Stimulated activated naive CD8-positive, alpha-beta T cell treated with anti-CD3 and anti-CD28 coated beads, Interleukin-15, amount 100 ng/mL, for 72 hours (primary cell): ENCODE results near the gene KRTAP15-1.

Experiments used
- ATAC-seq: fragments of 150-1000 bp; cut with Tn5 transposase; 2 replicates; pipeline ENCODE4 v1.10.0; 2021; ENCODE audit warnings: mild to moderate bottlenecking, moderate library complexity
- DNase-seq, 2 donors: peaks; one replicate each; pipeline ENCODE4 v3.0.0; 2021 to 2022
- H3K27ac Mint-ChIP-seq, 2 donors: one replicate each; pipeline ENCODE4 v1.8.0; 2022; ENCODE audit warnings: mild to moderate bottlenecking in 2 of 2, mixed read lengths in 2 of 2, moderate library complexity in 2 of 2
- H3K27me3 Mint-ChIP-seq: one replicate; pipeline ENCODE4 v1.8.0; 2022; ENCODE audit warnings: mixed read lengths
- H3K4me1 Mint-ChIP-seq: one replicate; pipeline ENCODE4 v1.8.0; 2022; ENCODE audit warnings: mild to moderate bottlenecking, mixed read lengths
- H3K4me3 Mint-ChIP-seq, 2 donors: one replicate each; pipeline ENCODE4 v1.8.0; 2022; ENCODE audit warnings: mild to moderate bottlenecking in 2 of 2, mixed read lengths in 2 of 2, moderate library complexity in 1 of 2
- H3K9me3 Mint-ChIP-seq, 2 donors: one replicate each; pipeline ENCODE4 v1.8.0; 2022; ENCODE audit warnings: mixed read lengths in 2 of 2

KRTAP15-1 gene, protein sequence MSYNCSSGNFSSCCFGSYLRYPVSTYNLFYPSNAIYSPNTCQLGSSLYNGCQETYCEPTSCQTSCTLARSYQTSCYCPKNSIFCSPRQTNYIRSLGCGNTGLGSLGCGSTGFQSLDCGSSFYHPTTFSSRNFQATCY

GRCh38 chr21:30439975-30440374 lies at the start of gene KRTAP15-1:
Gene KRTAP15-1 (plus strand): TSS chr21:30440275. CDS start chr21:30440328, 53 bp downstream.
- peaks cover 13% of the 10 kb centered on the region for H3K27me3 Mint-ChIP-seq
- no peak within 1 kb of the TSS for H3K27ac Mint-ChIP-seq
- DNase-seq (no peak), ATAC-seq (no peak)
- H3K4me1 Mint-ChIP-seq: no peaks in the 10 kb centered on the region
- H3K9me3 Mint-ChIP-seq: no peaks in the 10 kb centered on the region
- no peak within 1 kb of the TSS for H3K4me3 Mint-ChIP-seq

GRCh38 chr21:30391492-30392025 lies 48.5 kb upstream of the KRTAP15-1 start:
- DNase-seq: no peak
- H3K4me3 Mint-ChIP-seq: no peak overlapping the region
- H3K27ac Mint-ChIP-seq: no peak overlapping the region
- H3K27me3 Mint-ChIP-seq: peaks cover 12% of the 10 kb centered on the region
- ATAC-seq: no peak
- H3K9me3 Mint-ChIP-seq: peaks cover 5 to 7% of the 10 kb centered on the region in 2 donors
- no peaks in the 10 kb centered on the region for H3K4me1 Mint-ChIP-seq

GRCh38 chr21:30395731-30396130 lies 44.3 kb upstream of the KRTAP15-1 start, which contains the start of gene KRTAP13-1:
Gene KRTAP13-1 (plus strand): TSS chr21:30396031. CDS start chr21:30396087, 56 bp downstream.
- Mint-ChIP-seq H3K4me1 (no peaks in the 10 kb centered on the region), H3K27ac (no peak within 1 kb of the TSS), H3K4me3 (no peak within 1 kb of the TSS), H3K9me3 (no peaks in the 10 kb centered on the region), H3K27me3 (peaks cover 6% of the 10 kb centered on the region)
- DNase-seq (no peak), ATAC-seq (no peak)

DNA sequence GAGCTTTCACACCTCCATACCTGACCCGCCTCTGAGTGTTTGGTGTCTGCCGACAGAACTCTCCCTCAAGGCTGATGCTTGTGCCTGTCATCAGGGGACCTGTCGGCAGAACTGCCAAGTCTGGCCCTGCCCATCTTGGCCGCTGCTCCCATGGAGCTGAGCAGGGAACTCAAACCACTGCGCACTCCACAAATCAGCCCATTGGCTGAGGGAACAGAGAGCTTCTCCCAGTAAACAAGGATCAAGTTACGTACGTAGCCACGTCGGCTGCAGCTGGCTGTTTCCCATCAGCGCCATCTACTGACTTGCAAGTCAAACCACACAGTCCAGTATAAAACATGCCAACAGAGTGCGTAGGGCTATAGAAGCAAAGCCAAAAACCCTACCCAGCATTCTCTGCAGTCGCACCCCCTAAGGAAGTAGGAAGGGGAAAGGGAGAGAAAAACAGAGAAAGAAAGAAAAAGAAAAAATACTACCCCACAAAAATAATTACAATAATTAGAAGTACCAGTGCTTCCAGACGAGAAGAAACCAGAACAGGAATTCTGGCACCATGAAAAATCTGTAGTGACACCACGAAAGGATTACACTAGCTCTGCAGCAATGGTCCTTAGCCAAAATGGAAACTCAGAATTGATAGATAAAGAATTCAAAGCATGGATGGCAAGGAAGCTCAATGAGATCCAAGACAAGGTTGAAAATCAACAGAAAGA lies 31.1 kb upstream of the KRTAP15-1 start:
- Mint-ChIP-seq H3K27ac (no peak overlapping the region), H3K9me3 (peaks cover 0 to 5% of the 10 kb centered on the region in 2 donors), H3K27me3 (peaks cover 20% of the 10 kb centered on the region), H3K4me3 (no peak overlapping the region), H3K4me1 (no peaks in the 10 kb centered on the region)
- DNase-seq (no peak), ATAC-seq (peak; percentile 46)

DNA sequence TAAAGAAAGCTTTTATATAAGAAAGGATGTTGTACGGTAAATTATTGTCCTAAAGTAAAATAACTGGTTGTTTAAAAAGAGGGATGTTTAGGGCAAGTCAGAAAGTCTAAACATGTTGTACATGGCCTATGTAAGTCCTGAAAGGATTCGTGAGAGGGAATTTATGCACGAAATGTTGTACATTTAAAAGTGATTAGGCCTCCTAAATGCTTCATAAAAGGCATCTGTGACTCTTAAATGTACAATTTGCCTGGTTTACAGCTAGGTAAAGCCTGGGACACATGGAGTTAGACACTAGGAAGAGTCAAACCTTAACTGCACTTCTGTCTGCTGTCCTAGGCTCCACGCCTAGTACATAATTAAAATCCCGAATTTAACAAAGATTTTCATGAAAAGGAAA lies 24.1 kb upstream of the KRTAP15-1 start:
- DNase-seq: no peak
- Mint-ChIP-seq H3K9me3 (no peaks in the 10 kb centered on the region), H3K4me1 (no peaks in the 10 kb centered on the region), H3K27me3 (peaks cover 8% of the 10 kb centered on the region), H3K4me3 (no peak overlapping the region), H3K27ac (no peak overlapping the region)
- ATAC-seq: no peak

DNA sequence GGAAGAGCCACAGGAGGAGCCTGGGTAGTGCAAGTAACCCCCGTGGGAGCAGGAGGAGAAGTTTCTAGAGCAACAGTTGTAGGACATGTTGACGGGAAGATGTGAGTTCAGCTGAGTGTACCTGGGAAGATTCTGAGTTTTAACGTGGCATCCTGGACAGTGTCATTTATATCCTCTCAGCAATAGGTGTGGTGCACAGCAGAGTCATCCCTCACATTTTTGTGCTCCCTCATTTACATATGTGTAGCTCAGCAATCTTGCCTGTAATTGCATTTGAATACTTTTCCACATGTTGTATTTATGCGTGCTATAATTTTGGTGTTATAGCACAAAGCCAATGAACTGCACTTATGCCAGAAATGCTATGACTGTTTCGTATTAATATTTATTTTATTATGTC lies 14.2 kb upstream of the KRTAP15-1 start, which contains the start of gene KRTAP13-3:
TSS of gene KRTAP13-3 (minus strand) at position 101 of the 400 bp plus-strand sequence. CDS start at position 87, 14 bp downstream.
- no peak within 1 kb of the TSS for H3K27ac Mint-ChIP-seq
- no peaks in the 10 kb centered on the region for H3K9me3 Mint-ChIP-seq
- no peak for DNase-seq
- no peak for ATAC-seq
- H3K4me3 Mint-ChIP-seq: no peak within 1 kb of the TSS
- H3K27me3 Mint-ChIP-seq: no peaks in the 10 kb centered on the region
- no peaks in the 10 kb centered on the region for H3K4me1 Mint-ChIP-seq

DNA sequence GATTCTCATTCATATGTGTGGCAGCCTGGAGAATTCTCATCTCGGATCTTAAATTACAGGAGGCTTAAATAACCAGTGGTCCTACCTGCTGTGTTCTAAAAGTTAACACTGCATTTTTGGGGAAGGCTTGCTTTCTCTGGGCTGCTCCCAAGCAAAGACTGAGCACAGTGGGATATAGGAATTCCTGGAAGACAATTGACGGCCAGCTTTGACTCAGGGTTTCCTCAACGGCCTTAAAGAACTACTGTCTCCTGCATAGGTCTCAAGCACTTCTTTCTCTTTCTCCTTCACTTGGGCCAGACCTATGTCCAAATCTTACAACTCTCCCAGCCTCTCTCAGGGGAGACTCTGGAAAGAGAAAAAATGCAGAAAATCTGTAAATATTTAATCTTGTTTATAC lies 13.3 kb upstream of the KRTAP15-1 start:
- H3K4me3 Mint-ChIP-seq: no peak overlapping the region
- ATAC-seq (no peak), DNase-seq (no peak)
- no peaks in the 10 kb centered on the region for H3K9me3 Mint-ChIP-seq
- H3K27ac Mint-ChIP-seq: no peak overlapping the region
- H3K4me1 Mint-ChIP-seq: no peaks in the 10 kb centered on the region
- no peaks in the 10 kb centered on the region for H3K27me3 Mint-ChIP-seq

DNA sequence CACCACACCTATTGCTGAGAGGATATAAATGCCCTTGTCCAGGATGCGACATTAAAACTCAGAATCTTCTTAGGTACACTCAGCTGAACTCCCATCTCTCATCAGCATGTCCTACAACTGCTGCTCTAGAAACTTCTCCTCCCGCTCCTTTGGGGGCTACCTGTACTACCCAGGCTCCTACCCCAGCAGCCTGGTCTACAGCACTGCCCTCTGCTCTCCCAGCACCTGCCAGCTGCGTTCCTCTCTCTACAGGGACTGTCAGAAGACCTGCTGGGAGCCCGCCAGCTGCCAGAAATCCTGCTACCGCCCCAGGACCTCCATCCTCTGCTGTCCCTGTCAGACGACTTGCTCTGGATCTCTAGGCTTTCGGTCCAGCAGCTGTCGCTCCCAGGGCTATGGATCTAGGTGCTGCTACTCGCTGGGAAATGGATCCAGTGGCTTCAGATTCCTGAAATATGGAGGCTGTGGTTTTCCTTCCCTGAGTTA lies 9.9 kb upstream of the KRTAP15-1 start, which contains the start of gene KRTAP13-4:
TSS of gene KRTAP13-4 (plus strand) at position 51 of the 486 bp plus-strand sequence. CDS start at position 107, 56 bp downstream.
- Mint-ChIP-seq H3K4me1 (no peaks in the 10 kb centered on the region), H3K9me3 (no peaks in the 10 kb centered on the region), H3K27ac (no peak within 1 kb of the TSS)

DNA sequence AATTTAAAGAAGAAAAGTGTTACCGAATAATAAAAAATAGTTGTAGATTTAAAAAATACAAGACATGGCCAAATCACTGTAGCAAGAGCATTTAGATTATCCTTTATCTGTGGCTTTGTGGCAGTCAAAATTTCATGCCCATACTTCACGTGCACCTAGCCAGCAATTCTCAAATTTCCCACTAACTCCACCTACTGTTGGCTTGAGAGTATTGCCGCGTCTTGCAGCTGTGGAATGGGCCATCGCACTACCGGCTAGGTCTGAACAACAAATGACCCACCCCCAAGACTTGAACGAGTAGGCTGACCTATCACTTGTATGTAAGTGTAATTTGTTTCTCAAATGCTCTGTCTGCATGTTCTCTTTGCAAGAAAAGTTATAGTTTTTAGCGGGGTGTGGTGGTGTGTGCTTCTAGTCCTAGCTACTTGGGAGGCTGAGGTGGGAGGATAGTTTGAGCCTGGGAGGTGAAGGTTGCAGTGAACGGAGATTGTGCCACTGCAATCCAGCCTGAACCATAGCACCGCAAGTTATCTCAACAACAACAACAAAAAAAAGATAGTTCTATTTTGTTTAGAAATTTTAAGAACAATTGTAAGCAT lies 5.9 kb upstream of the KRTAP15-1 start:
- Mint-ChIP-seq H3K4me1 (no peaks in the 10 kb centered on the region), H3K27ac (no peak overlapping the region), H3K4me3 (no peak overlapping the region), H3K27me3 (peaks cover 13% of the 10 kb centered on the region), H3K9me3 (no peaks in the 10 kb centered on the region)
- peak; percentile 60 for ATAC-seq
- peak; percentile 5 to 13 for DNase-seq

More for the DNA sequence above, 9.9 kb upstream of the KRTAP15-1 start, which contains the start of gene KRTAP13-4:
- H3K4me3 Mint-ChIP-seq: no peak within 1 kb of the TSS
- ATAC-seq (no peak), DNase-seq (no peak)
- no peaks in the 10 kb centered on the region for H3K27me3 Mint-ChIP-seq

- peaks cover 13% of the 10 kb centered on the region for H3K27me3 Mint-ChIP-seq
- DNase-seq: no peak
- no peak for ATAC-seq
- no peaks in the 10 kb centered on the region for H3K9me3 Mint-ChIP-seq
- H3K27ac Mint-ChIP-seq: no peak overlapping the region
- H3K4me3 Mint-ChIP-seq: no peak overlapping the region
- no peaks in the 10 kb centered on the region for H3K4me1 Mint-ChIP-seq
These were observed 3.0 kb upstream of the KRTAP15-1 start for GRCh38 chr21:30437010-30437565.

DNA sequence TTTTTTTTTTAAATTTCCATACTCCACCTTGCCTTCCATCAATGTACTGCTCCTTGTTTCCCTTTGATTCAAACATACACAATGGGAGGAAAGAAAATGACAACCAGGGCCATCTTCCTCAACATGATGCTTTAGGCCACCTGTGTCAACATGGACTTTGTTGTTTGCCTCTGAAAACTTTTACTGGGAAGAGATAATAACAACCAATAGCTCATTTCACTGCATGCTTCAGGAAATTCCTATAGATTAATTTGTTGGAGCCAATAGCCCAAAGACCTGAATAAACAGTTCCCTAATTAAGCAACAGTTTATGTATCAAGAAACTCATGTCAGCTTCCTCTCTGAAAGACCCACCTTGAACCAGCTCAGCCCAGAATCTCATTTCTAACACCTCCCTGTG lies 3.2 kb downstream of the KRTAP15-1 start:
- no peaks in the 10 kb centered on the region for H3K27me3 Mint-ChIP-seq
- H3K27ac Mint-ChIP-seq: peak overlapping the region in 1 of 2 donors; percentile 55

DNA sequence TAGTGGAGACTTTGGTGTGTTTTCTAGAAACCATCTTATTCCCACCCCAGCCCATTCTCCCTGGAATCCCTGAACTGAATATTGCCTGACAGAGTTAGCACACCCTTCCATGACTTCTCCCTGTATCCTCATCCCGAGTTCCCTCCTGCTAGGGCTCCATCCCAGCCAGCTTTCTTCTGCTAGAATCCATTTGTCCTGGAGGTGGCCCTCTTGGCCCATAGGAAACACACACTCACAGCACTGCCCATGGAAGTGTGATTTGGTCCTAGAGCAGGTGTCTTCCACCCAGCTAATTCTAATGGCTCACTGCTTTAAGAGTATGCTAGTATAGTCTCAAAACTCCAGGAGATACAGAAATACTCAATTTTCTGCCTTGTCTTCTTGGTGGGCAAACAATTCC lies 4.1 kb downstream of the KRTAP15-1 start:
- no peak overlapping the region for H3K4me3 Mint-ChIP-seq
- H3K27ac Mint-ChIP-seq: peak overlapping the region in 1 of 2 donors; percentile 90
- ATAC-seq (no peak), DNase-seq (no peak)
- no peaks in the 10 kb centered on the region for H3K27me3 Mint-ChIP-seq
- no peaks in the 10 kb centered on the region for H3K4me1 Mint-ChIP-seq
- no peaks in the 10 kb centered on the region for H3K9me3 Mint-ChIP-seq

More for the DNA sequence above, 3.2 kb downstream of the KRTAP15-1 start:
- ATAC-seq (no peak), DNase-seq (no peak)
- Mint-ChIP-seq H3K4me3 (no peak overlapping the region), H3K4me1 (no peaks in the 10 kb centered on the region), H3K9me3 (no peaks in the 10 kb centered on the region)

GRCh38 chr21:30447056-30447455 lies 7.0 kb downstream of the KRTAP15-1 start:
- no peak for ATAC-seq

DNA sequence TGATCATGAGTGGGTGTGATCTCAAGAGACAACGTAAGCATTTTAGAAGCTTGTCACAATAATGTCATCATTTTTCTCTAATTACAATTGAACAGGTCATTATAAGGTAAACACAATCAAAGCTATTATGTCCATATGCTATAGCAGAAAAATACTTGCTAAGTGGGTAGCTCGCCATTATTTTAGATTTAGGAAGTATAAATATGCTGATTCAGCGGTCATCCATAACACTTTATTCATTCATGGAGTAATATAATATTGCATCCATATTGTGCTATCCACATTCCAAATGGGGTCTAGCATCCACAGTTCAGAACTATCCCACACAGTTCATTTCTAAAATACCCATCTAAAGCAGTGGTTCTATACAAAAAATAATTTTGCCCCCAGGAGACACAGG lies 8.4 kb downstream of the KRTAP15-1 start:
- Mint-ChIP-seq H3K27ac (no peak overlapping the region), H3K4me1 (no peaks in the 10 kb centered on the region), H3K9me3 (no peaks in the 10 kb centered on the region), H3K27me3 (no peaks in the 10 kb centered on the region), H3K4me3 (no peak overlapping the region)
- no peak for ATAC-seq
- DNase-seq: no peak

More at GRCh38 chr21:30447056-30447455, 7.0 kb downstream of the KRTAP15-1 start:
- no peaks in the 10 kb centered on the region for H3K9me3 Mint-ChIP-seq
- no peak overlapping the region for H3K27ac Mint-ChIP-seq
- H3K27me3 Mint-ChIP-seq: no peaks in the 10 kb centered on the region
- no peak overlapping the region for H3K4me3 Mint-ChIP-seq
- no peak for DNase-seq
- no peaks in the 10 kb centered on the region for H3K4me1 Mint-ChIP-seq

- H3K27me3 Mint-ChIP-seq: peaks cover 10% of the 10 kb centered on the region
- H3K4me1 Mint-ChIP-seq: no peaks in the 10 kb centered on the region
- peaks cover 0 to 5% of the 10 kb centered on the region in 2 donors for H3K9me3 Mint-ChIP-seq
These were observed 23.6 kb downstream of the KRTAP15-1 start for GRCh38 chr21:30463713-30464112.

More at GRCh38 chr21:30463713-30464112, 23.6 kb downstream of the KRTAP15-1 start:
- Mint-ChIP-seq H3K4me3 (no peak overlapping the region), H3K27ac (no peak overlapping the region)
- ATAC-seq: no peak
- DNase-seq: no peak
